K562 (cell line): Measurements from ENCODE around the gene MYL5. TPM values are rescaled to one million over a fixed set of nuclear protein-coding genes. Genes with fewer than 3 reads are reported as not detected.

Experiments used
- ATAC-seq: fragments of 200-7000 bp; cut with Tn5 transposase; 3 replicates; pipeline ENCODE4 v1.9.1; 2020; ENCODE audit warnings: moderate library complexity
- BruUV-seq: library from RNA; stranded (reverse); fragments of 400-500 nt; replicated peaks from 2 replicates; lab custom pipeline; 2021; lab: Mats Ljungman, UMichigan
- CTCF ChIA-PET: fragments of 300-600 bp; formaldehyde crosslinking; extraction: SDS; loops from one replicate; lab custom pipeline; 2021; ENCODE audit warnings: low intra/inter-chr PET ratio; lab: Yijun Ruan, JAX
- POLR2A ChIA-PET: fragments of 300-600, 350-650 bp; sonication (Branson Sonifier 250); formaldehyde crosslinking; extraction: SDS; loops from one replicate; lab custom pipeline; 2021; ENCODE audit warnings: antibody characterized with exemption, inconsistent platforms; lab: Yijun Ruan, JAX
- DNase-seq, 4 experiments: peaks; one replicate each; pipeline versions ENCODE4 v3.0.0 to v3.0.0-alpha.2; 2011 to 2018; ENCODE audit warnings: low spot score in 3 of 4, mixed read lengths in 3 of 4; ENCODE audit errors: extremely low read depth in 1 of 4
- FAIRE-seq: peaks from 2 replicates; lab custom pipeline; 2011; peaks lifted over from hg19 to GRCh38; lab: Jason Lieb, UNC
- H2AFZ ChIP-seq: 2 replicates; pipeline ENCODE4 v1.6.0; 2011; ENCODE audit warnings: low read depth, low read length, control low read depth, inconsistent platforms
- H3K27ac ChIP-seq: fragments of 200-600 bp; 3 replicates; pipeline ENCODE4 v1.8.0; 2011; ENCODE audit warnings: low read depth, mild to moderate bottlenecking, control low read depth, inconsistent platforms, low read length, moderate library complexity, mixed read lengths; ENCODE audit errors: extremely low read depth
- H3K27me3 ChIP-seq, 2 experiments: fragments of 300-600 bp in 1 of 2; 2 replicates in 1 of 2; 3 replicates in 1 of 2; pipeline versions ENCODE4 v1.6.0 to v1.8.0; 2011; ENCODE audit warnings: inconsistent platforms in 2 of 2, low read length in 2 of 2, mild to moderate bottlenecking in 1 of 2, mixed read lengths in 1 of 2, moderate library complexity in 1 of 2; ENCODE audit not compliant: control insufficient read depth in 2 of 2, insufficient read depth in 2 of 2
- H3K36me3 ChIP-seq: fragments of 300-600 bp; 3 replicates; pipeline ENCODE4 v1.8.0; 2011; ENCODE audit warnings: mild to moderate bottlenecking, low read length, inconsistent platforms; ENCODE audit not compliant: control insufficient read depth, insufficient read depth
- H3K4me1 ChIP-seq, 2 experiments: fragments of 200-600 bp in 1 of 2; replicated peaks in 1 of 2; 2 replicates in 1 of 2; 3 replicates in 1 of 2; pipeline versions ENCODE4 v1.5.1 to v1.8.0; 2011; ENCODE audit warnings: inconsistent platforms in 2 of 2, low read length in 2 of 2, mild to moderate bottlenecking in 1 of 2, mixed read lengths in 1 of 2, moderate library complexity in 1 of 2; ENCODE audit not compliant: control insufficient read depth in 2 of 2, insufficient read depth in 2 of 2
- H3K4me2 ChIP-seq: 2 replicates; pipeline ENCODE4 v1.6.1; 2011; ENCODE audit warnings: low read length, control low read depth, inconsistent platforms, mixed read lengths; ENCODE audit not compliant: insufficient read depth
- H3K4me3 ChIP-seq: fragments of 200-600 bp; sonication (generic), shearing (Covaris generic); 2 replicates; pipeline ENCODE4 v1.5.1; 2016; ENCODE audit warnings: control low read depth, inconsistent platforms
- H3K79me2 ChIP-seq: fragments of 200-600 bp; 3 replicates; pipeline ENCODE4 v1.8.0; 2011; ENCODE audit warnings: low read length, inconsistent platforms; ENCODE audit not compliant: control insufficient read depth, insufficient read depth
- H3K9ac ChIP-seq, 2 experiments: 2 replicates each; pipeline versions ENCODE4 v1.6.0 to v1.6.1; 2011; ENCODE audit warnings: low read depth in 2 of 2, low read length in 2 of 2, control low read depth in 1 of 2, inconsistent platforms in 1 of 2, mild to moderate bottlenecking in 1 of 2, mixed read lengths in 1 of 2; ENCODE audit not compliant: insufficient read depth in 1 of 2
- H3K9me1 ChIP-seq: one replicate; pipeline ENCODE4 v1.6.0; 2011; ENCODE audit warnings: inconsistent platforms, mild to moderate bottlenecking, low read length, moderate library complexity; ENCODE audit not compliant: control insufficient read depth, insufficient read depth
- H3K9me3 ChIP-seq: replicated peaks from 2 replicates; pipeline ENCODE4 v1.5.1; 2011; ENCODE audit warnings: low read depth, low read length, inconsistent platforms; ENCODE audit not compliant: control insufficient read depth, insufficient read depth
- H4K20me1 ChIP-seq: replicated peaks from 2 replicates; pipeline ENCODE4 v1.6.1; 2011; ENCODE audit warnings: low read length, inconsistent platforms, mixed read lengths; ENCODE audit not compliant: control insufficient read depth, insufficient read depth
- PCBP2 ChIP-seq: fragments of 200-400 bp; formaldehyde crosslinking; IDR thresholded peaks from 2 replicates; pipeline ENCODE4 v1.6.1; 2018; ENCODE audit warnings: low read length, low read depth, mild to moderate bottlenecking, moderate library complexity; ENCODE audit not compliant: poor library complexity, severe bottlenecking
- RBM14 ChIP-seq: fragments of 200-400 bp; formaldehyde crosslinking; IDR thresholded peaks from 2 replicates; pipeline ENCODE4 v1.6.1; 2018; ENCODE audit warnings: low read depth, mild to moderate bottlenecking, low read length, moderate library complexity, borderline replicate concordance; ENCODE audit not compliant: insufficient read depth
- YY1 ChIP-seq, 3 experiments: IDR thresholded peaks; 2 replicates each; pipeline ENCODE4 v1.6.1; 2011; ENCODE audit warnings: low read length in 2 of 3, mild to moderate bottlenecking in 2 of 3, moderate library complexity in 2 of 3, borderline replicate concordance in 1 of 3, control low read depth in 1 of 3, low read depth in 1 of 3; ENCODE audit not compliant: insufficient read depth in 3 of 3, insufficient replicate concordance in 2 of 3, control insufficient read depth in 1 of 3, insufficient read length in 1 of 3; ENCODE audit errors: extremely low read depth in 1 of 3
- WGBS: fragments of 100-300 bp; shearing (Covaris generic); methylation state at CpG from one replicate; pipeline ENCODE4 v1.1.6; 2016; ENCODE audit warnings: low coverage, mixed read lengths; ENCODE audit not compliant: insufficient coverage; ENCODE audit errors: missing lambda C conversion rate; 5-methylcytosine and 5-hydroxymethylcytosine counted together
- in situ Hi-C: fragments of 300-500 bp; cut with MboI; formaldehyde crosslinking; loops from 4 replicates; pipeline ENCODE4 v1.15.0; 2018; ENCODE audit warnings: inconsistent platforms, mixed read lengths
- intact Hi-C: fragments of 100-400 bp; cut with micrococcal nuclease; formaldehyde crosslinking; loops from 2 replicates; pipeline ENCODE4 v1.14.2; 2022
- polyA plus RNA-seq, 8 experiments: library from polyadenylated mRNA; depleted of rRNA in 4 of 8; stranded (reverse) in 5 of 8; unstranded in 3 of 8; fragments of >200 nt; fragmentation: Nextera tagmentation in 2 of 8; fragmentation: Illumina TruSeq in 1 of 8; extraction: Ambion mirVana in 2 of 8; extraction: Trizol in 1 of 8; gene quantifications; 2 replicates each; pipeline versions ENCODE4 v1.2.1 to v1.2.3, GENCODE V29; 2011 to 2014; ENCODE audit warnings: inconsistent platforms in 1 of 8, missing spikeins in 1 of 8
- total RNA-seq, 7 experiments: library from RNA; depleted of rRNA in 6 of 7; stranded (reverse); fragments of >200 nt in 6 of 7; fragmentation: Illumina TruSeq in 2 of 7; extraction: Trizol in 2 of 7; gene quantifications; 2 replicates each; pipeline versions ENCODE4 v1.2.1 to v1.2.3, GENCODE V29; 2011 to 2021; ENCODE audit warnings: low replicate concordance in 1 of 7

The MYL5 gene
- total and polyA plus RNA-seq, 9 of the 15 experiments (the other 6 are each of a cell fraction or from before 2014, with no cell fraction given): 1.4 to 10.0 (median 4.1) TPM

DNA sequence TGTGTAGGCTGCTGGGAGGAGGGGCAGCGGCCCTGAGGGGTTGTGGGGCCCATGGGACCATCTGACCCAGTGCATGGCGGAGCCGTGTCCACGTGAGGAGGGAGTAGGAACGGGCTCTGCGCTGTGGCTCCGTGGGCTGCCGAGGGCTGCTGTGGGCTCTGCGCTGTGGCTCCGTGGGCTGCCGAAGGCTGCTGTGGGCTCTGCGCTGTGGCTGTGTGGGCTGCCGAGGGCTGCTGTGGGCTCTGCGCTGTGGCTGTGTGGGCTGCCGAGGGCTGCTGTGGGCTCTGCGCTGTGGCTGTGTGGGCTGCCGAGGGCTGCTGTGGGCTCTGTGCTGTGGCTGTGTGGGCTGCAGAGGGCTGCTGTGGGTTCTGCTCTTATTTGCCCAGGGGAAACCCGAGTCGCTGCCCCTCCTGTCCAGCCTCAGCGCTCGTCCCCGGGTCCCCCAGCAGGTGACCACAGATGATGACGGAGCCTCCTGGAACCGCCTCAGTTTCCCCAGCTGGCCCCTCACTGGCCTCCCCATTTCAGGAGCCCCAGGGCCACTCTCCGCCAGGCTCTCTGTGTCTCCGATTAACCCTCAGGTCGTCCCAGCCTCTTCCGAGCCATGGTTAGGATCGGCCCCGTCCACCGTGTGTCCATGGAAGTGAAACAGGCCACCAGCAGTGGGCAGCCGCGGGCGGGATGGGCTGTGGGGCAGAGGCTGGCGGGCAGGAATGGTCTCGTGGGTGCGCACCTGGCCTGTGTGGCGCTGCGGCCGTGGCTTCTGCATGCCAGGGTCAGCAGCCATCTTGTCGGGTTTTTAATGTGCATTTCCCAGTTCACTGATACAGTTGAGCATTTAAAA, 51.3 kb downstream of the MYL5 start:
- Histone ChIP-seq H3K36me3 (peaks cover 19% of the 10 kb centered on the region; the same call in 2 of the 3 replicates), H3K79me2 (peaks cover 55% of the 10 kb centered on the region), H3K4me2 (peak overlapping the region; percentile 72; the same call in 1 of the 2 replicates), H3K27ac (peak overlapping the region; percentile 89), H3K9me3 (peaks cover 1% of the 10 kb centered on the region), H3K4me3 (0 out of 2 replicates have a peak overlapping the region, but pooled peaks have one; percentile 5), H3K4me1 (peaks cover 20 to 64% of the 10 kb centered on the region in 2 experiments), H3K9ac (peak overlapping the region; percentile 37 to 90), H3K27me3 (no peaks in the 10 kb centered on the region), H4K20me1 (no peaks in the 10 kb centered on the region; the same call in 1 of the 2 replicates), H2AFZ (0 out of 2 replicates have a peak overlapping the region, but pooled peaks have one; percentile 3), H3K9me1 (no peaks in the 10 kb centered on the region)
- 0 out of 2 replicates have a peak, but pooled peaks have one; percentile 39 for TF ChIP-seq RBM14
- TF ChIP-seq PCBP2: no peak
- peak in 2 of 3 experiments; percentile 10 to 34 for TF ChIP-seq YY1 (IDR thresholded peaks at IDR 0.05; ENCODE audit: borderline replicate concordance in 1 of 3, control insufficient read depth in 1 of 3, extremely low read depth in 1 of 3, insufficient read depth in 3 of 3, insufficient read length in 1 of 3, insufficient replicate concordance in 2 of 3, low read depth in 1 of 3, low read length in 2 of 3)
- ATAC-seq (no peak; the same call in 2 of the 3 replicates), FAIRE-seq (peak; percentile 46), DNase-seq (no peak)
- 89% methylated on average over 24 of the region's 41 CpGs for WGBS
- in situ Hi-C loops: no loop called here
- ChIA-PET POLR2A (interaction anchor here (0.6 to 0.7 kb wide), 2 partner anchors 38 to 273 kb away, joined by 3 to 4 read pairs; no protein-coding TSS in a partner anchor), CTCF (no interaction called here)
- no TSS peak for BruUV-seq
- intact Hi-C loops: no loop called here
